K562 (cell line): ENCODE measurements around the gene ZNF488. TPM values are rescaled to one million over a fixed set of nuclear protein-coding genes. Genes with fewer than 3 reads are reported as not detected.
A peak's percentile ranks its signal among the peaks of the same experiment; 100 is the strongest.

Experiments used
- BHLHE40 ChIP-seq: IDR thresholded peaks from 2 replicates; pipeline ENCODE4 v1.6.1; 2011; ENCODE audit warnings: low read length, improper control_type of control experiment
- DPF2 ChIP-seq: fragments of 450-650 bp; IDR thresholded peaks from 2 replicates; pipeline ENCODE4 v1.6.1; 2016
- E4F1 ChIP-seq: fragments of 250-450 bp; sonication (Bioruptor Pico); IDR thresholded peaks from 2 replicates; pipeline ENCODE4 v1.5.0; 2021; ENCODE audit warnings: mild to moderate bottlenecking, borderline replicate concordance
- FOXK2 ChIP-seq, 2 experiments: fragments of 450-650 bp; IDR thresholded peaks in 1 of 2; conservative IDR thresholded peaks in 1 of 2; 2 replicates each; pipeline ENCODE4 v1.6.1; 2016; ENCODE audit warnings: low read depth in 2 of 2, mild to moderate bottlenecking in 1 of 2
- GTF2E2 ChIP-seq: fragments of 200-800 bp; sonication (Bioruptor generic); IDR thresholded peaks from 2 replicates; pipeline ENCODE4 v1.6.1; 2016; ENCODE audit warnings: missing genetic modification characterization, missing compliant biosample characterization
- HBP1 ChIP-seq: fragments of 450-650 bp; formaldehyde crosslinking; IDR thresholded peaks from 2 replicates; pipeline ENCODE4 v1.4.0; 2022; ENCODE audit warnings: missing genetic modification characterization
- HOMEZ ChIP-seq: fragments of 250-450 bp; sonication (Bioruptor Pico); IDR thresholded peaks from 2 replicates; pipeline ENCODE4 v1.4.0; 2020; ENCODE audit warnings: mild to moderate bottlenecking, moderate library complexity
- MEF2D ChIP-seq: conservative IDR thresholded peaks from 2 replicates; pipeline ENCODE4 v1.6.1; 2016; ENCODE audit warnings: low read depth, missing genetic modification characterization, missing compliant biosample characterization
- MLLT1 ChIP-seq, 2 experiments: fragments of 450-650 bp; IDR thresholded peaks; 2 replicates each; pipeline ENCODE4 v1.6.1; 2016
- MTA1 ChIP-seq: fragments of 450-650 bp; IDR thresholded peaks from 2 replicates; pipeline ENCODE4 v1.6.1; 2017; ENCODE audit warnings: borderline replicate concordance
- RNF2 ChIP-seq: sonication (generic); IDR thresholded peaks from 2 replicates; pipeline ENCODE4 v1.6.1; 2016
- TBP ChIP-seq: optimal IDR thresholded peaks from 2 replicates; pipeline ENCODE3; 2011; ENCODE audit warnings: low read depth, low read length, improper control_type of control experiment
- TCF3 ChIP-seq: sonication (generic); formaldehyde crosslinking; IDR thresholded peaks from 2 replicates; pipeline ENCODE4 v1.4.0; 2020; ENCODE audit warnings: mild to moderate bottlenecking, missing genetic modification reagents
- ZBTB11 ChIP-seq, 3 experiments: fragments of 200-800 bp in 1 of 3; fragments of 250-450 bp in 1 of 3; fragments of 450-650 bp in 1 of 3; sonication (Bioruptor Pico) in 1 of 3; sonication (Bioruptor generic) in 1 of 3; formaldehyde crosslinking in 1 of 3; IDR thresholded peaks; 2 replicates each; pipeline versions ENCODE4 v1.6.1 to v1.8.0; 2016 to 2022; ENCODE audit warnings: mild to moderate bottlenecking in 2 of 3, missing genetic modification characterization in 2 of 3, missing compliant biosample characterization in 1 of 3, moderate library complexity in 1 of 3
- ZNF584 ChIP-seq: fragments of 200-800 bp; sonication (Bioruptor generic); IDR thresholded peaks from 2 replicates; pipeline ENCODE4 v1.6.1; 2016; ENCODE audit warnings: low read depth, mild to moderate bottlenecking, missing genetic modification characterization, missing compliant biosample characterization
- polyA plus RNA-seq, 8 experiments: library from polyadenylated mRNA; depleted of rRNA in 4 of 8; stranded (reverse) in 5 of 8; unstranded in 3 of 8; fragments of >200 nt; fragmentation: Nextera tagmentation in 2 of 8; fragmentation: Illumina TruSeq in 1 of 8; extraction: Ambion mirVana in 2 of 8; extraction: Trizol in 1 of 8; gene quantifications; 2 replicates each; pipeline versions ENCODE4 v1.2.1 to v1.2.3, GENCODE V29; 2011 to 2014; ENCODE audit warnings: inconsistent platforms in 1 of 8, missing spikeins in 1 of 8
- total RNA-seq, 7 experiments: library from RNA; depleted of rRNA in 6 of 7; stranded (reverse); fragments of >200 nt in 6 of 7; fragmentation: Illumina TruSeq in 2 of 7; extraction: Trizol in 2 of 7; gene quantifications; 2 replicates each; pipeline versions ENCODE4 v1.2.1 to v1.2.3, GENCODE V29; 2011 to 2021; ENCODE audit warnings: low replicate concordance in 1 of 7

The ZNF488 gene
- total and polyA plus RNA-seq, 9 of the 15 experiments (the other 6 are each of a cell fraction or from before 2014, with no cell fraction given): 0.03 to 0.09 (median 0.05) TPM; not detected in 3

- TF ChIP-seq E4F1 (CRISPR knock-in tag): no peak
- TF ChIP-seq DPF2: peak; percentile 65; the same call in 1 of the 2 replicates
- TF ChIP-seq MTA1: 0 out of 2 replicates have a peak, but pooled peaks have one; percentile 18
- peak in 1 of 3 experiments; percentile 48; a peak in 1 of 6 replicates for TF ChIP-seq ZBTB11 (CRISPR knock-in tag; IDR thresholded peaks at IDR 0.05)
- peak; percentile 42 for TF ChIP-seq TCF3 (CRISPR knock-in tag)
- TF ChIP-seq ZNF584 (CRISPR knock-in tag): no peak
- TF ChIP-seq HBP1: 0 out of 2 replicates have a peak, but pooled peaks have one; percentile 56
- TF ChIP-seq TBP: peak; percentile 14
- TF ChIP-seq HOMEZ (CRISPR knock-in tag): no peak
- TF ChIP-seq MEF2D: peak; percentile 51; the same call in 1 of the 2 replicates
- TF ChIP-seq RNF2: peak; percentile 46; the same call in 1 of the 2 replicates
- peak in 1 of 2 experiments; percentile 98; a peak in 2 of 4 replicates for TF ChIP-seq MLLT1 (IDR thresholded peaks at IDR 0.05)
- peak; percentile 20 to 80; a peak in 3 of 4 replicates for TF ChIP-seq FOXK2 (conservative IDR thresholded peaks at IDR 0.05 in 1 of 2, IDR thresholded peaks at IDR 0.05 in 1 of 2; ENCODE audit: low read depth in 2 of 2)
- TF ChIP-seq GTF2E2 (tag): no peak
- TF ChIP-seq BHLHE40: peak; percentile 100
These were observed 57.2 kb downstream of the ZNF488 start (continued) for GRCh38 chr10:47326927-47327330.
